Esophagus mucosa (tissue), 1 donor: ENCODE measurements around the gene CGB2. TPM values are rescaled to one million over a fixed set of nuclear protein-coding genes. Genes with fewer than 3 reads are reported as not detected.
"Not testable (repeated sequence)": the region's sequence is repeated elsewhere in the genome, so short reads cannot be mapped to it uniquely, and the experiment has no call there.

Experiments used
- ATAC-seq: fragments of 200-7000 bp; cut with Tn5 transposase; one replicate; pipeline ENCODE4 v1.9.1; 2020
- total RNA-seq: library from RNA; stranded (reverse); gene quantifications from one replicate; pipeline ENCODE4 v1.2.4, GENCODE V29; 2023
- donor health status: DM: yes; HTN: yes; CAD: no.

The CGB2 gene
- total RNA-seq, 1 donor from 2014 or later = not detected

DNA sequence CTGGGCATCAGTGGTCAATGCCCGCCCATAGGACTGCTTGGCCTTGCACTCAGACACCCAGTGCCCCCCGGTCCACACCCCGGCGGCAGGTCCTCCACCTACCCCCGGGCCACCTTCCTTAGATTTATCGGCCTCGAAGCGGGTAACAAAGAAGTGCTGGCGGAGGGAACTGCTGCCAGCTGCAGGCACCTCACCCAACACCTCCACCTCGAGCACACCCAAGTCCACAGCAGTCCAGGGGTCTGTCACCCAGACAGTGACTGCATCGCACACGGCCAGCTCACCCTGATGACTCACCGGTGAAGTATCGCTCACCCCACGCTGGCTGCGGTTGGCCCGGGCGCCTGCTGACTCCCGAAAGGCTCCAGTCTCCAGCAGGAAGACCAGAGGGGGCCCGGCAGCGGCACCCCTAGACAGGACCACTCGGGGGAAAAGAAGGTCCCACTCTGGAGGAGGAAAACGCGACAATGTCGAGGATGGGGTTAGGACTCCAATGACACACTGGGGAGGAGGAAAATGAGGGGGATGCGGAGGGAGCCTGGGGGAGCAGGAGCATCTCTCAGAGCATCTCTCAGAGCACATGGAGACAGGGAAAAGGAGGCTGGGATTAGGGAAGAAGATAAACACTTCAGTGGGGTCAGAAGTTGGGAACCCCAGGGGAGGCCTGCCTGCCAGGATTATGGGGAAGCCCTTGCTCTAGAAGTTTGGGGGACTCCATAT, 7.0 kb downstream of the CGB2 start:
- peak; percentile 55 for ATAC-seq

DNA sequence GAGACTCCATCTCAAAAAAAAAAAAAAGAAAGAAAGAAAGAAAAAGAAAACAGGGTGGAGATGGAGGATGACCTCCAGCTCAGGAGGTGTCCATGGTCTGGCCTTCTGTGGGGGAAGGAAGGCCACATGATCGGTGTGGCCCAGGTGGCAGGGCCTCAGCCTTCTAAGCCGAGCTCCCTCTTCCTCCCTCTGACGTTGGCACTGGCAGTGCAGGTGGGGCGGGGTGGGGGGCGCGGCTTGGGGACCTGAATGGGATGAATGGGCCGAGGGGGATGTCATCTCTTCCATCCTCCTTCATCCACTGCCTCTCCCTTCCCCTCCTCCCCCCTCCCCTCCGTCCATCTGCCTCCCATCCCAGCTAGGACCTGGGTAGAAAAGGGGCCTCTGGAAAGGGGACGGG, 8.0 kb downstream of the CGB2 start:
- ATAC-seq = not testable (repeated sequence)

DNA sequence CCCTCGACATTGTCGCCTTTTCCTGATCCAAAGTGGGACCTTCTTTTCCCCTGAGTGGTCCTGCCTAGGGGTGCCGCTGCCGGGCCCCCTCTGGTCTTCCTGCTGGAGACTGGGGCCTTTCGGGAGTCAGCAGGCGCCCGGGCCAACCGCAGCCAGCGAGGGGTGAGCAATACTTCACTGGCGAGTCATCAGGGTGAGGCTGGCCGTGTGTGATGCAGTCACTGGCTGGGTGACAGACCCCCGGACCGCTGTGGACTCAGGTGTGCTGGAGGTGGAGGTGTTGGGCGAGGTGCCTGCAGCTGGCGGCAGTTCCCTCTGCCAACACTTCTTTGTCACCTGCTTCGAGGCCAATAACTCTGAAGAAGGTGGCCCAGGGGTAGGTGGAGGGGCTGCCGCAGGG, 10.5 kb downstream of the CGB2 start:
- no peak for ATAC-seq

DNA sequence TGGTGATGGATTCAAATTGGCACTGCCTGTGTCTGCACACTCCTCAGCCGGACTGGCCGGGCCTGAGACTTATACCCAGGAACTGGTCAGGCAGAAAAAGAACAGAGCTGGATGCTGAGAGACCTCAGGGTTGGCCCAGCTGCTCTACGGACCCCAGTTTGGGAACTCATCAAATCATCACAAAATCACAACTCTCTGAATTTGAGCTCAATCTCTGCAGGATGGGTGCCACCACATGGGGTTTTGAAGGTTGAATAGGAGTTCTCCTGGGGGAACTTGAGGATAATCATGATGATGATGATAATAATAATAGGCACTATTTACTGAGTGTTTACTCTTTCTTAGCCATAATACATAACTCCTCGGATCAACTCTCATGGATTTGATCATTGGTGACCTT, 11.0 kb downstream of the CGB2 start:
- not testable (repeated sequence) for ATAC-seq

DNA sequence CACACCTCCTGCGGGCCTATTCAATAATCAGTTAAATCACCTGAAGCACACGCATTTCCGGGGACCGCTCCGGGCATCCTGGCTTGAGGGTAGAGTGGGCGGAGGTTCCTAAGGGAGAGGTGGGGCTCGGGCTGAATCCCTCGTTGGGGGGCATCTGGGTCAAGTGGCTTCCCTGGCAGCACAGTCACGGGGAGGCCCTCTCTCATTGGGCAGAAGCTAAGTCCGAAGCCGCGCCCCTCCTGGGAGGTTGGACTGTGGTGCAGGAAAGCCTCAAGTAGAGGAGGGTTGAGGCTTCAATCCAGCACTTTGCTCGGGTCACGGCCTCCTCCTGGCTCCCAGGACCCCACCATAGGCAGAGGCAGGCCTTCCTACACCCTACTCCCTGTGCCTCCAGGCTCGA, 11.9 kb downstream of the CGB2 start, which contains the start of gene CGB5:
Gene CGB5 (plus strand): TSS at position 301 of the 400 bp plus-strand sequence. CDS start 362 bp downstream, outside the sequence.
- not testable (repeated sequence) for ATAC-seq

DNA sequence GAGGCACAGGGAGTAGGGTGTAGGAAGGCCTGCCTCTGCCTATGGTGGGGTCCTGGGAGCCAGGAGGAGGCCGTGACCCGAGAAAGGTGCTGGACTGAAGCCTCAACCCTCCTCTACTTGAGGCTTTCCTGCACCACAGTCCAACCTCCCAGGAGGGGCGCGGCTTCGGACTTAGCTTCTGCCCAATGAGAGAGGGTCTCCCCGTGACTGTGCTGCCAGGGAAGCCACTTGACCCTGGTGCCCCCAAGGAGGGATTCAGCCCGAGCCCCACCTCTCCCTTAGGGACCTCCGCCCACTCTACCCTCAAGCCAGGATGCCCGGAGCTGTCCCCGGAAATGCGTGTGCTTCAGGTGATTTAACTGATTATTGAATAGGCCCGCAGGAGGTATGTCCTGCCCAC, 17.3 kb downstream of the CGB2 start, which contains the start of gene CGB8:
Gene CGB8 (minus strand): TSS at position 101 of the 400 bp plus-strand sequence. CDS start 372 bp downstream, outside the sequence.
- ATAC-seq = not testable (repeated sequence)

DNA sequence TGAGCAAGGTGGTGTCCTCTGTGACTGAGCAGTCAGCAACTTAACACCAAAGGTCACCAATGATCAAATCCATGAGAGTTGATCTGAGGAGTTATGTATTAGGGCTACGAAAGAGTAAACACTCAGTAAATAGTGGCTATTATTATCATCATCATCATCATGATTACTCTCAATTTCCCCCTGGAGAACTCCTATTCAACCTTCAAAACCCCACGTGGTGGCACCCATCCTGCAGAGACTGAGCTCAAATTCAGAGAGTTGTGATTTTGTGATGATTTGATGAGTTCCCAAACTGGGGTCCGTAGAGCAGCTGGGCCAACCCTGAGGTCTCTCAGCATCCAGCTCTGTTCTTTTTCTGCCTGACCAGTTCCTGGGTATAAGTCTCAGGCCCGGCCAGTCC, 18.1 kb downstream of the CGB2 start:
- not testable (repeated sequence) for ATAC-seq

DNA sequence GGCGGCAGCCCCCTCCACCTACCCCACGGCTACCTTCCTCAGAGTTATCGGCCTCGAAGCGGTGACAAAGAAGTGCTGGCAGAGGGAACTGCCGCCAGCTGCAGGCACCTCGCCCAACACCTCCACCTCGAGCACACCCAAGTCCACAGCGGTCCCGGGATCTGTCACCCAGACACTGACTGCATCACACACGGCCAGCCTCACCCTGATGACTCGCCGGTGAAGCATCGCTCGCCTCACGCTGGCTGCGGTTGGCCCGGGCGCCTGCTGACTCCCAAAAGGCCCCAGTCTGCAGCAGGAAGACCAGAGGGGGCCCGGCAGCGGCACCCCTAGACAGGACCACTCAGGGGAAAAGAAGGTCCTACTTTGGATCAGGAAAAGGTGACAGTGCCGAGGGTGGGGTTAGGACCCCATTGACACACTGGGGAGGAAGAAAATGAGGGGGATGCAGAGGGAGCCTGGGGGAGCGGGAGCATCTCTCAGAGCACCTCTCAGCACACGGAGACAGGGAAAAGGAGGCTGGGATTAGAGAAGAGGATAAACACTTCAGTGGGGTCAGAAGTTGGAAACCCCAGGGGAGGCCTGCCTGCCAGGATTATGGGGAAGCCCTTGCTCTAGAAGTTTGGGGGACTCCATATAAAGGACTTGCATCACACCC, 18.8 kb downstream of the CGB2 start:
- ATAC-seq = peak; percentile 98

DNA sequence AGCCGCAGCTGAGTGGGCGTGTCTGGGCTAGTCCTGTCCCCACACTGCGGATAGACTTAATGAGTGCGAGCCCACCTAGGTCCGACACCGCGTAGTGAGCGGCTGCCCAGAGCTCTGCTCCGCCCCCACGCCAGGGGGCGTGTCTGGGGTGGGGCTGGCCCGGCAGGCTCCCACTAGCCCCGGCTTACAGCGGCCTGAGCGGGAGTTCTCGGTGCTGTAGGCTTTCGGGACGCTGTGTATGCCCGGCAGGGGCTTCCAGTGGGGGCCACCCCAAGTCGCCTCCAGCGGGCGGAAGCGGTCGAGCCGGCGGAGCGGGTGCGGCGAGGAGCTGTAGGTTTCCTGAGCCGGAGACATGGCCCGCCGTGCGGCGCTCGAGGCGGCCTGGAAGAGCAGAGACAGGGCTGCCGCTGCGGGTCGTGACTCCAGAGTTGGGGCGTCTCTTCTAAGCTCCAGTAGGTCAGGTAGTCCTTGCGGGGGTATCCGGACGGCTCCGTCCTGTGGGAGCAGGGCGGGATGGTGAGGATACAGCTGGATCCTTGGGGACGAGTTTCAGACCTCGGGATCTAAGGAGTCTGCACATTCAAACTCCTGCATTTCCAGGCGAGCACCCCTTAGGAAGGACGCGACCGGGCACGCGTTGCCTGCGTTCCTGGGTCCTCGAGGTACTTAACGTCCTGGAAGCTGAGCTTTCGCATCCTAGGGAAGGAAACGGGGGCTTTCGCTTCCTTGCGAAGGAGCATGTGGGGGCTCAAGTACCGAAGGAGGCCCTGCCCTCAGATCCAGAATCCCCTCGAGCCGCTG, 24.6 kb downstream of the CGB2 start:
- peak; percentile 80 for ATAC-seq

DNA sequence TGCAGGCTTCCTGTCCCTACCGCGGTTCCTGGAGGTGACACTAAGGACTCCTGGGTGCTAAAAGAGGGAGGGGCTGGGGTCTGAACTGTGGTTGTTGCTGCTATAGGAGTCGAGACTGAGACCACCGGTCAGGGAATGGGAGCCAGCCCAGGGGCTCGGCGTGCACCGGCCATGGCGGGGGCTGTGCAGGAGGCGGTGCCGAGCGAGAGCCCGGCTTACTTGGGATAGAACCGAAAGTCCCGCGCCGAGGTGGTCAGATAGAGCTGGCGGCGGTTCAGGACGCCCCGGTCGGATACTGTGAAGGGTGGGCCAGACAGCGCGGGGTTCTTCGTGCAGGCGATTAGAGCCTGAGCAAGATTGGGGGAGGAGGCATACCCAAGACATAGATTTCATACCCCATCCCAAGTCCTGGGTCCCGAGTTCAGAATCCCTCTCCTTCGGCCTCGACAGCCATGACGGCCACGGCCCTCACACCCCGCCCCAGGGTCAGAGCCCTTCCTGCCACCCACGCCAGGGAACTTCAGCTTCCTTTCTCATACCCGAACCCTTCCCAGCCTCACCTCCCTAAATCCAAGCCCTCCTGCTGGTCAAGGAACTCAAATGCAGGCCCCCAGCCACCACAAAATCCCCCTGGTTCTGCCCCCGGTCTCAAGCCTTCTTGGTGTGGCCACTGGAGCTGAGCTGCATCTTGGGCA, 25.4 kb downstream of the CGB2 start:
- peak; percentile 6 for ATAC-seq

DNA sequence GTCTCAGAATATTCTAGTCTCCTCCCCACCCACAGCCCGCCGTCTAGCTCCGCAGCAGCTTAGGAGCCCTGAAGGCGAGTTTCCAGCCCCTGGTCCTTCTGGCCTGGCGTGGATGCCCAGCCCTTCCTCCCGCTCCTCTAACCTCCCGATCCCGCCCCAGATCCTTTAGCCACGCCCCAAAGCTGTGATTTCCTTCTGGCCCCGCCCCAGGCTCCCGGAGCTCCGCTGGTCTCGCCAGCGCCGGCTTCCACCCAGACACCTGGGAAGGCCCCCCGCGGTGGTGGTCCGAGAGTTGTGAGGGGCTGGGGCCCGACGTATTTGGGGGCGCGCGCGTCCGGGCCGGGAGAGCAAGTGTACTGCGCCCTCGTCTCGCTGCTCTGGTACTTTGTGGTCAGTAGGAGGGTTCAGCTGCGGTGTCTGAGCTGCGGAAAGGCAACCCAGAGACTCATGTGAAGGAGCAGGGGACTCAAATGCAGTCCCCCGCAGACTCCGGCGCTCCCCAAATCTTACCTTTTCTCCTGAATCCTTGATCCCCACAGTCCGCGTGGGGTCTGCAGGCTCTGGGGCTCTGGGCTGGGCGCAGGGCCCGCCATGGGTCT, 26.0 kb downstream of the CGB2 start, which contains the start of gene CGB7:
Gene CGB7 (minus strand): TSS at position 114 of the 599 bp plus-strand sequence. CDS start 2,374 bp downstream, outside the sequence.
- ATAC-seq = peak; percentile 53

DNA sequence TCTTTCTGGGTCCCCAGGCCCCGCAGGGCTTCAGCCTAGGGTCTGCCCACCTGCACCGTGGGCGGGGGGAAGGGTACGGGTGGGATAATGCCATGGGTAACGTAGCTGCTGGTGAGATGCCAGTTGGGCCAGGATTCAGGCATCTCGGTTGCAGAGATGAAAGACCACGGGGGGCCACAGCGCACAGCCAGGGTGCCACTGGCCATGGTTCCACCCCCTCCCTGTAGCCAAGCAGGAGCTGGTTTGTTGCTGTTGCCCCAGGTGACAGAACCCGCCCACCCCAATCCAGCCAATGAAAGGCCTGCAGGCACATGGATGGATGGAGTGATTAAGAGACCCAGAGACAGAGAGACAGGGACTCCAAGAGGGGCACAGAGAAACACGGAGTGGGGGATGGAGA, 26.9 kb downstream of the CGB2 start:
- peak; percentile 10 for ATAC-seq

DNA sequence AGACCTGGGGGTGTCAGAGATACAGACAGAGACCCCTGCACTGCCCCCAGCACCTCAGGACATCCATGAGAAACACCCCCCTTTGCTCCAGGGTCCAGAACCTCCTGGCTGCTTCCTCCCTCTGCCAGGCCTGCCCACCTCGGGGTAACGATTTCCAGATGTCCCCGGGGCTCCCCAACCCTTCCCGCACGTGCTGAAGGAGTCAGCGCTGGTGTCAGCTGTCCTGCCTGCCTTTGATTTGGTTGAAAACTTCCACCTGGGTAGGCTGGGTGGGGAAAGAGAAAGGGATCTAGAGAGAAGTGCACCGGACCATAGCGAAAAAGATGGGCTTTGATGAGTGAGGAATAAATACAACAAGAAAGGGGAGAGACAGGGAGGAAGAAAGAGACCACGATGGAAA, 27.4 kb downstream of the CGB2 start:
- no peak for ATAC-seq

DNA sequence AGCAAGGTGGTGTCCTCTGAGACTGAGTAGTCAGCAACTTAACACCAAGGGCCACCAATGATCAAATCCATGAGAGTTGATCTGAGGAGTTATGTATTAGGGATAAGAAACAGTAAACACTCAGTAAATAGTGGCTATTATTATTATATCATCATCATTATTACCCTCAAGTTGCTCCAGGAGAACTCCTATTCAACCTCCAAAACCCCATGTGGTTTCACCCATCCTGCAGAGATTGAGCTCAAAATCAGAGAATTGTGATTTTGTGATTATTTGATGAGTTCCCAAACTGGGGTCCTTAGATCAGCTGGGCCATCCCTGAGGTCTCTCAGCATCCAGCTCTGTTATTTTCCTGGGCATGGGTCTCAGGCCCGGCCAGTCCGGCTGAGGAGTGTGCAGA, 29.3 kb downstream of the CGB2 start:
- ATAC-seq = no peak

DNA sequence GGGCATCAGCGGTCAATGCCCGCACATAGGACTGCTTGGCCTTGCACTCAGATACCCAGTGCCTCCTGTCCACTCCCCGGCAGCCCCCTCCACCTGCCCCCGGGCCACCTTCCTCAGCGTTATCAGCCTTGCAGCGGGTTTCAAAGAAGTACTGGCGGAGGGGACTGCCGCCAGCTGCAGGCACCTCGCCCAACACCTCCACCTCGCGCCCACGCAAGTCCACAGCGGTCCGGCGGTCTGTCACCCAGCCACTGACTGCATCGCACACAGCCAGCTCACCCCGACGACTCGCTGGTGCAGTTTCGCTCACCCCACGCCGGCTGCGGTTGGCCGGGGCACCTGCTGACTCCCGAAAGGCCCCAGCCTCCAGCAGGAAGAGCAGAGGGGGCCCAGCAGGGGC, 29.8 kb downstream of the CGB2 start:
- no peak for ATAC-seq

DNA sequence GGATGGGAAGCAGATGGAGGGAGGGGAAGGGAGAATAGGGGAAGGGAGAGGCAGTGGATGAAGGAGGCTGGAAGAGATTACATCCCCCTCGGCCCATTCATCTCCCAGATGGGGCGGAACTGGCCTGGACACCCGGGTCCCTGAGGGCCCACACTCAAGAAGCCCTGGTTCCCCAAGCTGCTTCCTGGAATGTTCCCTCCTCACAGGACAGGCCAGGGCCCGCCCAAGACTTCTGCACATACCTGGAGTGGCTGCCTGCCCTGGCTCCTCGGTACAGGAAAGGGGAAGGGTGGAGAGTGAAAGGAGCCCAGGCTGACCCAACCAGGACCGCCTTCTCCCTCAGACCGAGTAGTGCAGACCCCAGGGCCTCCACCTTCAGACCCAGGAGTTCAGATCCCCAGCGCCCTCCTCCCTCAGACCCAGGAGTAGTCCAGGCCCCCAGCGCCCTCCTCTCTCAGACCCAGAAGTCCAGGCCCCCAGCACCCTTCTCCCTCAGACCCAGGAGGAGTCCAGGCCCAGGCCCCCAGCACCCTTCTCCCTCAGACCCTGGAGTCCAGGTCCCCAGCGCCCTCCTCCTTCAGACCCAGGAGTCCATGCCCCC, 32.4 kb downstream of the CGB2 start:
- ATAC-seq = peak; percentile 78

DNA sequence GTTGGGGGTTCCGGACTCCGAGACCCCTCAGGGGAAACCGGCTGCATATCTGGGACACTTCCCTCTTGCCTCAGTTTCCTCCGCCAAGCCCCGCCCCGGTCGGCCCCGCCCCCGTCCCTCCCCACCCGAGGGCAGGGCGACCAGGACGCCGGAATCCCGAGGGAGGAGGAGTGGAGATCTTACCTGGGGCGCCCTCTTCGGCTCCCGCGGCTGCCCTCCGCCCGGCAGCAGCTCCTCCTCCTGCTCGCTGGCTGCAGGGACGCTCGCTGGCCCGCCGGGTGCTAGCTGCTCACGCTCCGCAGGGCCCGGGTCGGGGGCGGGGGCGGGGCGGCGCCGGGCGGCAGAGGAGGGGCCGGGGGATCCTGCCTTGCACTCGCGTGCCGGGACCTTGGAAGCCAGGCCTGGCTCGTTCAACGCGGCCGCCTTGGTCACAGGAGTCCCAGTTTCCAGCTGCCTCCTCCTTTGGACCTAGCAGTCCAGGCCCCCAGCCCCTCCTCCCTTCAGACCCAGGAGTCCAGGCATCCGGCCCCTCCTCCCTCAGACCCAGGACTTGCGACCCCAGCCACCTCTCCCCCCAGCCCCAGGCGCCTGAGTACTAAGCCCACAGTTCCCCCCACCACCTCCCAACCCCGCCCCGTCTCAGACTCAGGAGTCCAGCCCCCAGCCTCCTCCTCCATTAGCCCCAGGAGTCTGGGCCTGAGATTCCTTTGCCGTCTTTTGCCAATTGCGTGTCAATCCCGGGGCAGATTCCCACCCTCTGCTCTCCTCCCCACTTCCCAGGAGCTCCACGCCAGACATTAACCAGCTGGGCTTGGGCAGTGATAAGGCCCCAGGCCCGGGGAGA, 33.3 kb downstream of the CGB2 start, which contains the start of gene NTF4:
Gene NTF4 (minus strand): TSS at position 51 of the 844 bp plus-strand sequence. CDS start 2,821 bp downstream, outside the sequence.
- peak; percentile 64 for ATAC-seq

DNA sequence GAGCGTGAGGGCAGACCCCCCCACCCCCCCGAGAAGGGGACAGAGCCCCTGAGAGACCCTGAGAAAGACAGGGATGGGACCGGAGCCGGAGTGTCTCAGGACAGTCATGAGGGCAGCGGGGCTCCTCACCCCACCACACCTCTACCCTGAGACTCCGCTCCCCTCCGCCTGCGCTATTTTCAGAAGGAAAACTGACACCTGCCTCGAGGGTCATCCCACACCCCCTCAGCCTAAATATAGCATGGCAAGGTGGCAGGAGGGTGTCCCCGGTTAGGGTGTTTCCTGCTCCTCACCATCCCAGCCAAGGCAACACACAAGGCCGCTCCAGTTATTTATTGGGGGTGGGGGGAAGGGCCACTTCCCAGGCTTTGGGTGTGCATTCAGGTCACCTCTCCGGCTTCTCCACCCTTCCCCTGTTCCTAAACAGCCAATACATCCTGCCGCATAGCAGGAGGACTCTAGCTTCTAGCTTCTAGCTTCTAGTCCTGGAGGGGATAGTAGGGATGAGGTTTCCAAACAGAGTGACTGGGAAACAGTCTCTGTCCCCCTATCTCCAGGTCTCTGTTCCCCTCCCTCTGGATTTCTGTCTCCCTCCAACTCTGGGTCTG, 34.3 kb downstream of the CGB2 start:
- ATAC-seq = no peak

DNA sequence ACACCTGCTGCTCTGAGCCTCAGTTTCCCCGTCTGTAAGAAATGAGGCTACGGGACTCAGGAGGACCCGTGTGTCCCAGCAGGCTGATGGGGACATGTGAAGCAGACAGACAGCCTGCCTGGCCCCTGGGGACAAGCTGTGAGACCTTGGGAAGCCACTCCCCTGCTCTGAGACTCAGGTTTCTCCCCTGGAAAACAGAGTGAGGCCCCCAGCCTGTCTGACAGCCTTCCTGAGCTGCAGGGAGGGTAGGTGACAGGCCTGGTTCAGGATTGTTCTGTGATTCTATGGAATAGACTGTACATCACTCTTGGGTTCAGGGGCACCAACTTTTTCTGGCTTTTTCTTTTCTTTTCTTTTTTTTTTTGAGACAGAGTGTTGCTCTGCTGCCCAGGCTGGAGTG, 35.9 kb downstream of the CGB2 start:
- ATAC-seq = no peak

DNA sequence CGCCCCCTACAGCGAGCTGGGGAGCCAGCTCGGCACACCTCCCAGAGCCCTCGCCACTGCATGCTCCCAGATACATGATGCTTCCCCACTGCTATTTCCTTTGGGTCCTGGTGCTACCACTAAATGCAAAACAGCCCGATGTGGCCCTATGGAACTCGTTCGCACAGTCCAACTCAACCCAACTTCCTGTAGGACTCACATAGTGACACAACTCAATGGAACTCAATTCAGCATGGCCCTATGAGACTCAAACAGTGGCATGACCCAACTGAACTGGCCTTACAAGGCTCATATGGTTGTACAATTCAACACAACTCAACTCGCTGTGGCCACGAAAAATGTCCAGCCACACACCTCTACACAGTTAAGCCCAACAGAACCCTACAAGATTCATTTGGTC, 37.3 kb downstream of the CGB2 start:
- ATAC-seq = no peak
